ENCODE results near the gene APOL1. TPM values are rescaled to one million over a fixed set of nuclear protein-coding genes. Genes with fewer than 3 reads are reported as not detected.

The APOL1 gene
- total and polyA plus RNA-seq, 9 of the 15 experiments (the other 6 are each of a cell fraction or from before 2014, with no cell fraction given) = 2.5 to 9.7 (median 5.6) TPM

- TF ChIP-seq E2F8 (IDR thresholded peaks at IDR 0.05; ENCODE audit: low read depth, partially characterized antibody) (no peak), LEF1 (IDR thresholded peaks at IDR 0.05) (no peak), RB1 (IDR thresholded peaks at IDR 0.05; ENCODE audit: low read depth) (no peak), DMBX1 (CRISPR knock-in tag; IDR thresholded peaks at IDR 0.05; ENCODE audit: borderline replicate concordance) (no peak), SMARCE1 (IDR thresholded peaks at IDR 0.05) (no peak), SLC30A9 (CRISPR knock-in tag; IDR thresholded peaks at IDR 0.05) (no peak), STAG1 (CRISPR knock-in tag; IDR thresholded peaks at IDR 0.05; ENCODE audit: borderline replicate concordance) (no peak), PRDM10 (IDR thresholded peaks at IDR 0.05; ENCODE audit: partially characterized antibody) (no peak)
Measured at GRCh38 chr22:36280379-36280778, 27.4 kb downstream of the APOL1 start (continued).

All from K562 (cell line).